Neutrophil (primary cell): ENCODE data around the gene PCA3.

Experiments used
- H3K27ac ChIP-seq: fragments of 200-600 bp; sonication (generic); 2 replicates; pipeline ENCODE4 v1.5.1; 2016; ENCODE audit warnings: mild to moderate bottlenecking, moderate library complexity
- H3K27me3 ChIP-seq: fragments of 200-600 bp; sonication (generic); 2 replicates; pipeline ENCODE4 v1.6.0; 2016; ENCODE audit warnings: mild to moderate bottlenecking
- H3K36me3 ChIP-seq: fragments of 200-600 bp; sonication (generic); 2 replicates; pipeline ENCODE4 v1.5.1; 2017
- H3K4me1 ChIP-seq, 2 experiments: fragments of 200-600 bp in 1 of 2; sonication (generic) in 1 of 2; 1 replicate in 1 of 2; 2 replicates in 1 of 2; pipeline versions ENCODE4 v1.5.1 to v1.6.1; 2013 to 2016; ENCODE audit warnings: low read depth in 1 of 2, low read length in 1 of 2, mild to moderate bottlenecking in 1 of 2, moderate library complexity in 1 of 2; ENCODE audit not compliant: control insufficient read depth in 1 of 2, insufficient read depth in 1 of 2
- H3K4me3 ChIP-seq, 2 experiments: fragments of 200-600 bp in 1 of 2; sonication (generic) in 1 of 2; 1 replicate in 1 of 2; 2 replicates in 1 of 2; pipeline ENCODE4 v1.5.1; 2013 to 2016; ENCODE audit warnings: low read depth in 1 of 2, low read length in 1 of 2, mild to moderate bottlenecking in 1 of 2, moderate library complexity in 1 of 2
- H3K9me3 ChIP-seq: fragments of 200-600 bp; sonication (generic); 2 replicates; pipeline ENCODE4 v1.5.1; 2016
- TF ChIP-seq, protein P1 (sequence below): fragments of 200-600 bp; sonication (generic); IDR thresholded peaks from 2 replicates; pipeline ENCODE4 v1.5.1; 2016; ENCODE audit warnings: antibody characterized with exemption

The PCA3 gene

DNA sequence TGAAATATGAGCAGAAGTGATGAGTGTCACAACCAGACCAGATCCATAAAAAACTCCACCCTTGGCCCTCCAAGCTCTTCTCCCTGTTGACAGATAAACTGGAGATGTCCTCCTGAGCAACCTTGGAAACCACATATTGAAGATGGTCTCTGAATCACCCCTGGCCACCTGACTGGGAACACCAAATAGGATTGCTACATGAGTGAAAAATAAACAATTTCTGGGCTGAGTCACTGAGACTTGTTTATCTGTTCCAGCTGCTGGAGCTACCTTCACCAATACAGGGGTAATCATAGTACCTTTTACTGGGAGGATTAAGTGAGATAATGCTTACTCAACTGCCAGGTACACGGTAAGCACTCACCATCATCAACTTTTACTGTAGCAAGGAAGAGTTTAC, 53.3 kb downstream of the PCA3 start:
- Histone ChIP-seq H3K27ac (no peak overlapping the region), H3K4me1 (no peaks in the 10 kb centered on the region), H3K4me3 (no peak overlapping the region), H3K9me3 (no peaks in the 10 kb centered on the region), H3K36me3 (no peaks in the 10 kb centered on the region), H3K27me3 (peaks cover 38% of the 10 kb centered on the region)
- TF ChIP-seq, protein P1, sequence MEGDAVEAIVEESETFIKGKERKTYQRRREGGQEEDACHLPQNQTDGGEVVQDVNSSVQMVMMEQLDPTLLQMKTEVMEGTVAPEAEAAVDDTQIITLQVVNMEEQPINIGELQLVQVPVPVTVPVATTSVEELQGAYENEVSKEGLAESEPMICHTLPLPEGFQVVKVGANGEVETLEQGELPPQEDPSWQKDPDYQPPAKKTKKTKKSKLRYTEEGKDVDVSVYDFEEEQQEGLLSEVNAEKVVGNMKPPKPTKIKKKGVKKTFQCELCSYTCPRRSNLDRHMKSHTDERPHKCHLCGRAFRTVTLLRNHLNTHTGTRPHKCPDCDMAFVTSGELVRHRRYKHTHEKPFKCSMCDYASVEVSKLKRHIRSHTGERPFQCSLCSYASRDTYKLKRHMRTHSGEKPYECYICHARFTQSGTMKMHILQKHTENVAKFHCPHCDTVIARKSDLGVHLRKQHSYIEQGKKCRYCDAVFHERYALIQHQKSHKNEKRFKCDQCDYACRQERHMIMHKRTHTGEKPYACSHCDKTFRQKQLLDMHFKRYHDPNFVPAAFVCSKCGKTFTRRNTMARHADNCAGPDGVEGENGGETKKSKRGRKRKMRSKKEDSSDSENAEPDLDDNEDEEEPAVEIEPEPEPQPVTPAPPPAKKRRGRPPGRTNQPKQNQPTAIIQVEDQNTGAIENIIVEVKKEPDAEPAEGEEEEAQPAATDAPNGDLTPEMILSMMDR = no peak

DNA sequence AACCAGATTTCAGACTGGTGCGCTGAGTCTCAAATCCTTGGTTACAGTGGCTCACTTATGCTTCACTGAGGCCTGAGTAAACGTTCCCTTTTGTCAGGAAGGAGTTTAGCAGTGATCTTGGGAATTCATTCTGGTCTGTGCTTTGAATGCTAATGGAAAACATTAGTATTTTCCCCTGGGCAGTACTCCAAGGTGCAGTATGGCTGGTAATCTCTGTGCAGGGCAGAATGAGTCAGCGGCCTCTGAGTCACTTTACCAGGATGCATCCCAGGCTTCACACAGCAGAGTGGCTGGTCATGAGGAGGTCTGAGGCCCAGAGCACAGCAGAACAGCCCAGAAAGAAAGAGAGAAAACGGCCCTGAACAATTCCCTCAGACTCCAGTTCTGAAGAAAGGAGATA, 54.0 kb downstream of the PCA3 start:
- Histone ChIP-seq H3K4me3 (no peak overlapping the region), H3K9me3 (no peaks in the 10 kb centered on the region), H3K4me1 (no peaks in the 10 kb centered on the region), H3K27me3 (peaks cover 30% of the 10 kb centered on the region), H3K27ac (no peak overlapping the region), H3K36me3 (no peaks in the 10 kb centered on the region)
- TF ChIP-seq, protein P1 = no peak

DNA sequence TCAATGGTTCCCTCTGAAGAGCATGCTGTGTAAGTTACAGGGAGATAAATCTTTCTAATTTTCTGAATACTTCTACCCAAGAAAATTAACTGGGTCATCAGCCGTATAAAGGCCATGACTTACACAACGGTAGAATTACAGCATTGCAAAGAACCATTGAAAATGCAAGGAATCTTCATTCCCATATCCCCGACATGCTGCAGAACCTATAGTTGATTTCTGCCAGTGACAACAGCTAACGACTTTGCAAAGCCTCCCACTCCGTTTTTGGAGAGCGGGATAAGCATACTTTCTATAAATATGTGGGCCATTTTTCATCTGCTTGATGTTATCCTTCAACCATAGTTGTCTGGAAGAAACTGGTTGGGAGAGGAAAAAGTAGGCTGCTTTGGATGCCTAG, 56.2 kb downstream of the PCA3 start:
- Histone ChIP-seq H3K27me3 (peaks cover 12% of the 10 kb centered on the region), H3K27ac (no peak overlapping the region), H3K9me3 (no peaks in the 10 kb centered on the region), H3K4me1 (no peaks in the 10 kb centered on the region), H3K4me3 (no peak overlapping the region), H3K36me3 (no peaks in the 10 kb centered on the region)
- TF ChIP-seq, protein P1 = no peak

DNA sequence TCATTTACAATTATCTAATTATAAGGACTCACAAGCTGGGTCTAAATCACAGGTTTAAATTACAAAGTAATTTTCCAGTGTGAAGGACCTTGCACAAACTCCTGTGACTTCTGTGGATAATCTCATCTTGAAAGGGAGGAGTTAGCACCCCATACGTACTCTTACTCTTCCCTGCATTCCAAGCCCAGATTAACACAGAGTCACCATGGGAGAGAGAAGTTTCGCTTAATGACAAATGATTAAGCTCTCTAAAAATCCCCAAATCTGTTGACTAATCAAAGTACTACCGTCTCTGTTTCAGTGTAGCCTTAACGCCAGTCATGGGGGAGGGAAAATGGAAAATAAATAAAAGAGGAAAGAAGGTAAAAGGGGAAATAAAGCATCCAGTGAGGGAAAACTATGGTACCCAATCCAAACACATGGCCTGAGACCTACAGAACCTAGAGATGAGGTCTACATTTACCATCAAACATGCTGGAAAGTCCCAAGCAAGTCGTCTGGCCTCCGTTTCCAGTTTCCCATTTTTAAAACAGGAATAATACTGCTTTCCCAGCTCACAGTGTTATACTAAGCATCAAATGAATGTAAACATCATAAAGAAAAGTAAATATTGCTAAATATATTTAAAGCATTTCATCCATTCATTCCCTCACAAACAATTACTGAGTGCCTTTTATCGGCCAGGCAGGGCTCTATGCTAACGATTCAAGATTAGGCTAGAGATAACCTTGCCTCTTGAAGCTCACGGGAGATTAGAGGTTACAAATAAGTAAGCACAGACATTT, 63.2 kb downstream of the PCA3 start:
- Histone ChIP-seq H3K4me3 (no peak overlapping the region), H3K27ac (no peak overlapping the region), H3K27me3 (peaks cover 5% of the 10 kb centered on the region), H3K36me3 (no peaks in the 10 kb centered on the region), H3K9me3 (no peaks in the 10 kb centered on the region), H3K4me1 (no peaks in the 10 kb centered on the region)
- TF ChIP-seq, protein P1 = no peak

DNA sequence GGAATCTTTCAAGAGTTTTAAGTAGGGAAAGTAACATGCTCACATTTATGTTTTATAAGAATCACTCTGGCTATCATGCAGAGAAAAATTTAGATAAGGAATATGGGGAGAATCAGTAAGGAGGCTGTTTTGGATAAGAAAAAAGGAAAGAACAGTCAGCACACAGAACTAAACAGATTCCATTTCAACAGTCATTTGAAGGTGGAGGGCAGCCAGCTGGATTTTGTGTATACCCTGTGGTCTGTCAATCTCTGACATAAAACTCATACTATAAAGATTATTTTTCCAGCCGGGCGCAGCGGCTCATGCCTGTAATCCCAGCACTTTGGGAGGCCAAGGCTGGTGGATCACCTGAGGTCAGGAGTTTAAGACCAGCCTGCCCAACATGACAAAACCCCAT, 64.2 kb downstream of the PCA3 start:
- H3K36me3 ChIP-seq = no peaks in the 10 kb centered on the region
- H3K27ac ChIP-seq = no peak overlapping the region
- no peaks in the 10 kb centered on the region for H3K9me3 ChIP-seq
- no peaks in the 10 kb centered on the region for H3K4me1 ChIP-seq
- H3K4me3 ChIP-seq = no peak overlapping the region
- TF ChIP-seq, protein P1 = no peak
- peaks cover 5% of the 10 kb centered on the region for H3K27me3 ChIP-seq
